ENCODE measurements around the gene PSMG4. TPM values are rescaled to one million over a fixed set of nuclear protein-coding genes. Genes with fewer than 3 reads are reported as not detected.
A peak's percentile ranks its signal among the peaks of the same experiment; 100 is the strongest.

PSMG4 gene
- total and polyA plus RNA-seq, 8 donors = 10.6 to 40.5 (median 17.4) TPM

DNA sequence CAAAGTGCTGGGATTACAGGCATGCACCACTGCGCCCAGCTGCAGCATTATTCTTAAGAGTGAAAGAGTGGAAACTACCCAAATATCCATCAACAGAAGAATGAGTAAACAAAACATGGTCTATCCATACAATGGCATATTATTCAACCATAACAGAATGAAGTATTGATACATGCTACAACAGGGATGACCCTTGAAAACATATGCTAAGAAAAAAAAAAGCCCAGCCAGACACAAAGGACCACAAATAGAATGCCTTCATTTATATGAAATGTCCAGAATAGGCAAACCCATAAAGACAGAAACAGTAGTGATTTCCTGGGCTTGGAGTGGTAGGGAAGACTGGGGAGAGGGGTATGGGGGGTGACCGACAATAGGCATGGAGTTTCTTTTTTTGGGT is 38.4 kb upstream of the PSMG4 start:
- TF ChIP-seq, protein P1, sequence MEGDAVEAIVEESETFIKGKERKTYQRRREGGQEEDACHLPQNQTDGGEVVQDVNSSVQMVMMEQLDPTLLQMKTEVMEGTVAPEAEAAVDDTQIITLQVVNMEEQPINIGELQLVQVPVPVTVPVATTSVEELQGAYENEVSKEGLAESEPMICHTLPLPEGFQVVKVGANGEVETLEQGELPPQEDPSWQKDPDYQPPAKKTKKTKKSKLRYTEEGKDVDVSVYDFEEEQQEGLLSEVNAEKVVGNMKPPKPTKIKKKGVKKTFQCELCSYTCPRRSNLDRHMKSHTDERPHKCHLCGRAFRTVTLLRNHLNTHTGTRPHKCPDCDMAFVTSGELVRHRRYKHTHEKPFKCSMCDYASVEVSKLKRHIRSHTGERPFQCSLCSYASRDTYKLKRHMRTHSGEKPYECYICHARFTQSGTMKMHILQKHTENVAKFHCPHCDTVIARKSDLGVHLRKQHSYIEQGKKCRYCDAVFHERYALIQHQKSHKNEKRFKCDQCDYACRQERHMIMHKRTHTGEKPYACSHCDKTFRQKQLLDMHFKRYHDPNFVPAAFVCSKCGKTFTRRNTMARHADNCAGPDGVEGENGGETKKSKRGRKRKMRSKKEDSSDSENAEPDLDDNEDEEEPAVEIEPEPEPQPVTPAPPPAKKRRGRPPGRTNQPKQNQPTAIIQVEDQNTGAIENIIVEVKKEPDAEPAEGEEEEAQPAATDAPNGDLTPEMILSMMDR (IDR thresholded peaks at IDR 0.05) = no peak
- no peak for FAIRE-seq
- no peaks in the 10 kb centered on the region for H3K36me3 ChIP-seq
- intact Hi-C loops (cut with DNase I) = no loop called here
- no peaks in the 10 kb centered on the region for H3K27me3 ChIP-seq
- H3K27ac ChIP-seq = no peak overlapping the region
- no peak overlapping the region for H3K4me3 ChIP-seq
- ATAC-seq = no peak
- H3K4me1 ChIP-seq = no peaks in the 10 kb centered on the region
- 83 to 84% methylated on average over 2 of the region's 2 CpGs for WGBS, 2 donors
- DNase-seq = no peak
- no peaks in the 10 kb centered on the region for H3K9me3 ChIP-seq

DNA sequence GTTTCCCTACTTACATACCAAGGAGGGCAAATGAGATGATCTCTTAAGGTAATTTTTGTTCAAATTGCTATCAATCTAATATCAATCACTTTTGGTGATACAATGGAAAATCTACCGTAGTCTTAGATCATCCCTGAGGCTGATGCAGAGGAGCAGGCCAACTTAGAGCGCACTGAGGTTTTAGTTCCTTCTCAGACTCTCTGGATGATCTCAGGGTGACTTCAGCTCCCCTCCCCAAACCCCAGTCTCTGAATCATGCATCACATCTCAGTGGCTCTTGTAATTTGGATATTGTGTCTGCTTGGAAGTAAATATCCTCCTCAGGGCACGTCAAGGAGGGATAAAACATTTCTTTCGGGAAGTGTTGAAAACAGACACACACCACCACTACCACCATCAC is 37.2 kb upstream of the PSMG4 start:
- Histone ChIP-seq H3K9me3 (no peaks in the 10 kb centered on the region), H3K4me1 (no peaks in the 10 kb centered on the region), H3K27ac (no peak overlapping the region), H3K36me3 (no peaks in the 10 kb centered on the region), H3K4me3 (no peak overlapping the region), H3K27me3 (no peaks in the 10 kb centered on the region)
- TF ChIP-seq, protein P1 (IDR thresholded peaks at IDR 0.05) = no peak
- FAIRE-seq (no peak), ATAC-seq (no peak), DNase-seq (no peak)
- WGBS, 2 donors = 88 to 92% methylated on average over 4 of the region's 4 CpGs
- intact Hi-C loops (cut with DNase I) = no loop called here

DNA sequence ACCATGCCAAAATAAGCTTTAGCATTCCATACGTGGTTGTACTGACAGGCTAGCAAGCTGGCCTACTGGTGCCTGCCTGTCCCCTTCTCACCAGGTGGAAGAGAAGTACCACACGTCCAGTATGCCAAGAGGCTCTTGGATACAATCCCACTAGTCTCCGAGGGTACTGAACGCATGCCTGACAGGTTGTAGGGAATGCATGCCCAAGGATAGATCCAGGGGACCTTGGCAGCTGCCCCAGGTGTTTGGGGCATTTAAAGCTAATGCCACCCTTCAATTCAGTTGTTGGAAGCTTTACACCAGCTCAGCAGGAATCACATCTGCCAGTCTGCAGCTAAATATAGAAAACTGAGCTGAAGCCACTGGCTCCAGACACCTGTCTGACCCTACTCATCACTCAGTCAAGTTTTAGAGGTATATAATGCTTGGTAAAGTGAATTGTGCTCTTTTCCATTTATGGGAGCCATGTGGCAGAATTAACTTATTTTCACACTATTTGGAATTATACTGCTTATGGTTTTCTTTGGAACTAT is 36.2 kb upstream of the PSMG4 start:
- H3K4me1 ChIP-seq = peaks cover 0 to 4% (median 4%) of the 10 kb centered on the region in 3 donors
- intact Hi-C loops (cut with DNase I) = no loop called here
- no peak overlapping the region for H3K4me3 ChIP-seq
- H3K9me3 ChIP-seq = no peaks in the 10 kb centered on the region
- no peak for ATAC-seq
- 39 to 40% methylated on average over 4 of the region's 4 CpGs for WGBS, 2 donors
- no peak overlapping the region for H3K27ac ChIP-seq
- H3K36me3 ChIP-seq = no peaks in the 10 kb centered on the region
- no peaks in the 10 kb centered on the region for H3K27me3 ChIP-seq
- no peak for FAIRE-seq
- TF ChIP-seq, protein P1 (IDR thresholded peaks at IDR 0.05) = no peak
- no peak for DNase-seq

DNA sequence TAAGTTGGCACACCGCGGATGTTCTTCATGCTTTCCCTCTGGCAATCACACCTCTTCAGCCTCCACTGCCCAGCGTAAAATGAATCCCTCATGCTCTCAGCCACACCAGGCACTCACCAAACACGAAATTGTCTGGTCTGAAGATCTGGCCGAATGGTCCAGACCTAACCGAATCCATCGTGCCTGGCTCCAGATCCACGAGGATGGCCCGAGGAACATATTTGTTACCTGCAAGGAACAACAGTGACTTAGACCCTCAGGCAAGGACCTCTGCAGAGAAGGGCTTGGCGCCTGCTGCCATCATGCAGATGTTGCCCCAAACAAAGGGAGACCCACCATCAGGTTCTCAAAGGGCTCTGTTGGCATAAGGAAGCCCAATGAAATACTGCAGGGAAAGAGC is 32.7 kb upstream of the PSMG4 start:
- H3K9me3 ChIP-seq = no peaks in the 10 kb centered on the region
- H3K27ac ChIP-seq = no peak overlapping the region
- TF ChIP-seq, protein P1 (IDR thresholded peaks at IDR 0.05) = no peak
- H3K4me1 ChIP-seq = peaks cover 3 to 8% (median 8%) of the 10 kb centered on the region in 3 donors
- ATAC-seq (no peak), FAIRE-seq (no peak), DNase-seq (no peak)
- H3K27me3 ChIP-seq = no peaks in the 10 kb centered on the region
- 95 to 96% methylated on average over 10 of the region's 10 CpGs for WGBS, 2 donors
- intact Hi-C loops (cut with DNase I) = no loop called here
- peak overlapping the region in 1 of 4 donors; percentile 67 for H3K4me3 ChIP-seq
- no peaks in the 10 kb centered on the region for H3K36me3 ChIP-seq

DNA sequence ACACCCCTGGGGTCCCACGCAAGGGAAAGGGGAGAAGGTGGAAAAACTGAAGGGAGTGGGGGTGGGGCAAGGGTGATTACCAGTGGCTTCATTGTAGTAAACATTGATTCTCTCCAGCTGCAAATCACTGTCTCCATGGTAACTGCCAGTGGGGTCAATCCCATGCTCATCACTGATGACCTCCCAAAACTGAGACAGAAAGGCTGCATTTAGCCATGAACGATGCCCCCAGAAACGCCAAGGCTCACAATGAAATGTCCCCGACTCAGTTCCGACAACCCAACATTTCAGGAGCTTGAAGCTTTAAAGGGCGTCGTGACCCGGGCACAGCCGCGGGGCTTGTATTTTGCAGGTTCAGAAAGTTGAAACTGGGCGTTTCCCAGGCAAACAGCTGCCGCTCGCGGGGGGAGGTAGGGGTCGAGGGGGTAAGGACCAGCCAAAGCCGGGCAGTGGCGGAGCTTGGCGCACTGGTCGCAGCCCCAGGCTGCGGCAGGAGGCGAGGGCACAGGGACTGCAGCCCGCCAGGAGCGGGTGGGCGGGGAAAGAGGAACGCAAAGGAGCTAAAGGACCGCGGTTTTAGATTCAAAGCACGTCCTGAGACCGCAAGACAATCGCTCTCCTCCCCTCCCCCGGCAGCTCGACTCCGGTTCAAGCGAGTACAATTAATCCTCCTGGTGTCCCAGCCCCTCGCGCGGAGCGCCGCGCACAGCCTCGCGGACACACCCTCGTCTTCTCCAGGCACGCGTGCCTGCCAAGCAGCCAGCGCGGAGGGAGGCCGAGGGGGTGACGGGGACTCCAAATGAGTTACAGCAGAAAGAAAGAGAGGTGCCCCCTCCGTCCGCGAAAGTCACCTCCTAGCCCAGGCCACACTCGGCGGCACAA is 32.0 kb upstream of the PSMG4 start:
- peaks cover 3 to 8% (median 8%) of the 10 kb centered on the region in 3 donors for H3K4me1 ChIP-seq
- H3K27ac ChIP-seq = no peak overlapping the region
- H3K36me3 ChIP-seq = no peaks in the 10 kb centered on the region
- no peak for FAIRE-seq
- no peaks in the 10 kb centered on the region for H3K27me3 ChIP-seq
- intact Hi-C loops (cut with DNase I) = no loop called here
- ATAC-seq = peak in 3 of 4 donors; percentile 5 to 13 (median 13)
- no peaks in the 10 kb centered on the region for H3K9me3 ChIP-seq
- peak in 4 of 6 donors; percentile 28 to 82 (median 56) for DNase-seq
- TF ChIP-seq, protein P1 (IDR thresholded peaks at IDR 0.05) = no peak
- H3K4me3 ChIP-seq = peak overlapping the region; percentile 21 to 67 (median 41)
- WGBS, 2 donors = 3 to 4% methylated on average over 54 of the region's 54 CpGs

Measured in pancreas (tissue), 10 donors.